ENCODE results near the gene MAPKAP1. TPM values are rescaled to one million over a fixed set of nuclear protein-coding genes. Genes with fewer than 3 reads are reported as not detected.
A peak's percentile ranks its signal among the peaks of the same experiment; 100 is the strongest.
"Not testable (repeated sequence)": the region's sequence is repeated elsewhere in the genome, so short reads cannot be mapped to it uniquely, and the experiment has no call there.

Gene MAPKAP1
- total RNA-seq, 1 experiment from 2014 or later: 107 TPM

- peak; percentile 34 for DNase-seq (ENCODE audit: low read depth)
These were observed 25.6 kb upstream of the MAPKAP1 start for GRCh38 chr9:125732562-125732961.

DNA sequence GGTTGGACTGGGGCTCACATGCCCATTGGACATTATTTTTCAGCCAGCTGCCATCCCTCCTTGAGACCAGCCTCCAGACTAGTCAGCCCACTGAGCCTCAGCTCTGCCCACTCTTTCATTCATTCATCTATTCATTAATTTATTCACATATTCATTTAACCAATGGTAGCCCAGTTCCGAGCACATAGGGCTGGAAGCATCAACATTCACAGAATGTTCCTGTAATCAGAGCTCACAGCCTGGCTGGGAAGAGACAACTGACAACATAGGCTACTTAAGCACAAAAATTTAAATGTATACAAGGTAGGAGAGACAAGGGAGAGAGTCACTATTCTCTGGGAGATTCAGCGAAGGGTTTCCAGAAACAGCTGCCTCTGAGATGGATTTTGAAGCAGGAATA, 23.2 kb upstream of the MAPKAP1 start:
- DNase-seq (ENCODE audit: low read depth): no peak

DNA sequence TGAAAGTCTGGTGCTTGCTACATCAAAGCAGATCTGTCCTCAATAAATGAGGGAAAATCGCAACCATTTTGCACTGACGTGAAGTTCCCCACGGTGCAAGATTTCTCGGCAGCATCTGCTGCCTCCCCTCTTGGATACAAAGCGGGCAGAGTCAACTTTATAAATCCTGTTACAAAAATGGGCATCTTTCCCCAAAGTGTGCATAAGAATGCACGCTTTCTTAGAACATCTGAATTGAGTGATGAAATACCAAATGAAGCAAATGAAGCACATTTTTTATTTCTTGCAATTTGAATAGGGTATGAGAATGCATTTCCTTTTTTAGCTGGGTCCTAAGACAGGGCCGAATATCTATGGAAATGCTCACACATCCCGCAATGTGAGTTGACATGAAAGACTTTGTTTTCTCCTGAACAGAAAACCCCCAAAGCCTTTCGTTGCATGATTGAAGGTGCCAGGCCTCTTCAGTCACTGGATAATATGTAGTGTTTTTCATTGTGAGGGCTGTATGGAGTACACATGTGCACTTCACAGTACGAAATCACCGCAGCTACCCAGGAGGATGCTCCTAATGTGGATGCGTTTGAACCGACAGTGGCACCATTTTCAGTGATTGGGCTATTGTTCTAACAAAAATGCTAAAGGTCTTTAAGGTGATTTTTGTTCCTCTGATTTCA, 19.6 kb upstream of the MAPKAP1 start:
- no peak for DNase-seq (ENCODE audit: low read depth)

DNA sequence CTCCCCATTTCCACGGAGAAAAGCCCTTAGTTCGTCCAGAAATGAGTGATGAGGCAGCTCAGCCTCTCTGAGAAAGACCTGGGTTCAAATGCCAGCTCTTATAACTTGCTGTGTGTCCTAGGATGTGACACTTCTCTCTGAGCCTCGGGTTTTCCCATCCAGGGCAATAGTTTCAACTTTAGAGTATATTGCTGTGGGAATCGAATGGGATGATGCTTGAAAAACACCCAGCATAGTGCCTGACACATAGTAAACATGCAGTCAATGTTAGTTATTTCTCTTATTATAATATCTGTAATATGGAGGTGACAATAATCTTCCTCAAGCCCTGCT, 430 bp upstream of the MAPKAP1 start:
- no peak for DNase-seq (ENCODE audit: low read depth)

DNA sequence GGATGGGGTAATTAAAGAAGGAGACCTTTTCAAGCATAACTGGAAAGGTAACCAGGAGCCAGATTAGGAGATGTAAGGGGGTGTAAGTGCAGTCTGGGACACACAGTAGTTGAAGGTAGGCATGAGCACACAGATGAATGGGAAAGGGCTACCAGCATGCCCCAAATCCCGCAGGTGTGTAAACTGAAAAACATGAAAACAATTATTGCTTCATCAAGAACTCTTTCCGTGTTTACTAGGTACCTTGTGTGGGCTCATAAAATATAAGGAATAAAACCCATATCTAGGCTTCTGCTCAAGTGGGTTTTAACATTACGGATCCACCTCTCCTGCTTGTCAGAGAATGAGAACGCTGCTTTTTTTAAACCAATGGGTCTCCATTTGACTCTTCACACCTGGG, 1.1 kb downstream of the MAPKAP1 start:
- no peak for DNase-seq (ENCODE audit: low read depth)

DNA sequence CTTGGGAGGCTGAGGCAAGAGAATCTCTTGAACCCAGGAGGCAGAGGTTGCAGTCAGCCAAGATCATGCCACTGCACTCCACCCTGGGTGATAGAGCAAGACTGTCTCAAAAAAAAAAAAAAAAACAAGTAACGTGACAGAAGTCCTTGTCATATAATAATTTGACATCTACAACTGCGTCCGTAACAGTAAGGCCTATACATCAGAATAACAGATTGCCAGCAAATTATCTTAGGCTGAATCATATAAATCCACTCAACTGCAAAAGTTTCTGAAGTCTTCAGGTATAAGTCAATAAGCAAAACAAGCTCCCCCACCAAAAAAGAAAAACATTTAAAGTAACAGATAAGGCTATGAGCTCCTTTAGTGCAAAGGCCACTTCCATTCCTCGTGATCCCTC, 3.3 kb downstream of the MAPKAP1 start:
- DNase-seq (ENCODE audit: low read depth): no peak

DNA sequence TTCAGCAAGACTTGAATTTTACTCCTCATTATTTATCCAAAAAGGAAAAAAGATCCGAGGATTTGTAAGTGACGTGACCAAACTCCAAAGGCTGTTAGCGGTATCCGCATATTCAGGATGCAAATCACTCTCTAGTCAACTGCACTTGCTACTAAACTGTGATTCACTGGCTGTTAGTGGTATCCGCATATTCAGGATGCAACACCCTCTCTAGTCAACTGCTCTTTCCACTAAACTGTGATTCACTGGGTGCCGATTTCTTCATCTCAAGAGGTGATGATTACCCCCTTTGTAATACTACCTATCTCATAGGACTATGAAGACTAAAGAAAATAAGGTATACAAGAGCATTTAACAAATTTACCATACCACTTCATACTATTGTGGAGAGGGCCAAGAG, 5.7 kb downstream of the MAPKAP1 start:
- peak; percentile 86 for DNase-seq (ENCODE audit: low read depth)

GRCh38 chr9:125700791-125701190, 6.2 kb downstream of the MAPKAP1 start:
- DNase-seq (ENCODE audit: low read depth): peak; percentile 60

DNA sequence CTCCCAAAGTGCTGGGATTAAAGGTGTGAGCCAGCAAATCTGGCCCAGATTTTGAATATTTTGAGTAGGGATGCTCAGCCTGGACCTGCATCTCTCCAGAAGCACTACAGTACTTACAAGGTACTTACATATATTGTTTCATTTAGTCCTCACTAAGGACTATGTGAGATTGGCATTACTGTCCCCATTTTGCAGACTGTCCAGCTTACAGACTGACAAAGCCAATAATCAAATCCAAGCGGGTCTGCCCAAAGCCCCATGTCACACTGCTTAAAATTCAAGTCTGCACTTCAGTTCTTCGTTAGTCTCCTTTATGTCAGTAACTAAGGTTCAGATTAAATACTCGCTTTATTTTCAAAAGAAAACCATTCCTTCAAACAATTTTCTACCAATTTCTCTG, 7.1 kb downstream of the MAPKAP1 start:
- no peak for DNase-seq (ENCODE audit: low read depth)

- no peak for DNase-seq (ENCODE audit: low read depth)
These were observed 10.8 kb downstream of the MAPKAP1 start for GRCh38 chr9:125696106-125696647.

DNA sequence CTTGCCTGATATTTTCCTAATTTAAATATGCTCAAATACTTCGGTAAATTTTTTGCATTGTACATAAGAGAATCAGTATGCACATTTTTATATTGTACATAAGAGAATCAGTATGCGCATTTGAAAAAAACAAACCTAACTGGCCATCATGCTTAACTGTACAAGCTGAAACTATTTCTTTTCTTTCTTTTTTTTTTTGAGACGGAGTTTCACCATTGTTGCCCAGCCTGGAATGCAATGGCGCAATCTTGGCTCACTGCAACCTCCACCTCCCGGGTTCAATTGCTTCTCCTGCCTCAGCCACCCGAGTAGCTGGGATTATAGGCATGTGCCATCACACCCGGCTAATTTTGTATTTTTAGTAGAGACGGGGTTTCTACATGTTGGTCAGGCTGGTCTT, 11.5 kb downstream of the MAPKAP1 start:
- DNase-seq (ENCODE audit: low read depth): not testable (repeated sequence)

GRCh38 chr9:125694478-125694877, 12.5 kb downstream of the MAPKAP1 start:
- DNase-seq (ENCODE audit: low read depth): no peak

- not testable (repeated sequence) for DNase-seq (ENCODE audit: low read depth)
These were observed 13.5 kb downstream of the MAPKAP1 start for GRCh38 chr9:125693492-125693891.

- no peak for DNase-seq (ENCODE audit: low read depth)
These were observed 15.1 kb downstream of the MAPKAP1 start for GRCh38 chr9:125691869-125692268.

GRCh38 chr9:125690679-125691078, 16.3 kb downstream of the MAPKAP1 start:
- DNase-seq (ENCODE audit: low read depth): no peak

- DNase-seq (ENCODE audit: low read depth): no peak
These were observed 19.7 kb downstream of the MAPKAP1 start for GRCh38 chr9:125687163-125687863.

DNA sequence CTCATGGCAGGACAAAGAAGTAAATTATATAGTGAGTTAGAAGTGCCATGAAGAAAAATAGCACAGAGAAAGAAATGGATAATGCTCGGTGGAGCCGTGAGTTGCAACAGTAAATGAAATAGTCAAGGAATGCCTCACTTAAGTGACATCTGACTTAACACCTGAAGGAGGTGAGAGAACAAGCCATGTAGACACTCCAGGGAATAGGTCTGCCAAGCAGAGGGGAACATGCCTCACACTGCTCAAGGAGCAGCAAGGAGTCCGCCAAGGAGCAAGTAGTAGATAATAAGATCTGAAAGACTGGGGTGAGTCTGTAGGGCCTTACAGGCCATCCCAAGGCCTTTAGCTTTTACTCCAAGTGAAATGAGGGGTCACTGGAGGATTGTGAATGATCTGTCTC, 21.8 kb downstream of the MAPKAP1 start:
- no peak for DNase-seq (ENCODE audit: low read depth)

GRCh38 chr9:125683486-125683885, 23.5 kb downstream of the MAPKAP1 start:
- peak; percentile 67 for DNase-seq (ENCODE audit: low read depth)

DNA sequence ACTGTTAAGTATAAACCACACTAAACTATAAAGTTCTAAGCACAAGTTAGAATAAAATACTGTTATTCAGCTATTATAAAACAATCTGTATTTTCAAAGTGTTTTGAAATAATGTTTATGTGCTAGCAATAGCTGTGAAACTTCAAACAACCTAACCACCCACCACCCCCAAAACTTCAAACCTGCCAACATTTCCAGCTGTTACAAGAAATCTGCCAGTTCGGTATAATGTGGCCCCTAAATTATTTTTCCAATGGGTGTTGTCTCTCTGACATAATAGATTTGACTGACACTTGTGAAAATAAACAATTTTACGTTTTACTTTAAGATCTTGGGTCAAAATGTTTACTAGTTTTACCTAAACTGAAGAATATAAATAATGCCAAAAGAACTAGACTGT, 24.7 kb downstream of the MAPKAP1 start:
- no peak for DNase-seq (ENCODE audit: low read depth)

DNA sequence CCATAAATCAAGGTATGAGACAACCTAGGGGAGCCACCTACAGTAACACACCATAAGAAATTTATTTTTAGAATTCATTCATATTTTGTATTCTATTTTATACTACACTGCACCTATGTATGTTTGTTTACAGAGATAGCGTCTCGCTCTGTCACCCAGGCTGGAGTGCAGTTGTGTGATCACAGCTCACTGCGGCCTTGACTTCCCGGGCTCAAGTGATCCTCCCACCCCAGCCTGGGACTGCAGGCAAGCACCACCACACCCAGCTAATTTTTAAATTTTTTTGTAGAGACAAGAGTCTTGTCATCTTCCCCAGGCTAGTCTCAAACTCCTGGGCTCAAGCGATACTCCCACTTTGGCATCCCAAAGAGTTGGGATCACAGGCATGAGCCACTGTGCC, 25.4 kb downstream of the MAPKAP1 start:
- no peak for DNase-seq (ENCODE audit: low read depth)

DNA sequence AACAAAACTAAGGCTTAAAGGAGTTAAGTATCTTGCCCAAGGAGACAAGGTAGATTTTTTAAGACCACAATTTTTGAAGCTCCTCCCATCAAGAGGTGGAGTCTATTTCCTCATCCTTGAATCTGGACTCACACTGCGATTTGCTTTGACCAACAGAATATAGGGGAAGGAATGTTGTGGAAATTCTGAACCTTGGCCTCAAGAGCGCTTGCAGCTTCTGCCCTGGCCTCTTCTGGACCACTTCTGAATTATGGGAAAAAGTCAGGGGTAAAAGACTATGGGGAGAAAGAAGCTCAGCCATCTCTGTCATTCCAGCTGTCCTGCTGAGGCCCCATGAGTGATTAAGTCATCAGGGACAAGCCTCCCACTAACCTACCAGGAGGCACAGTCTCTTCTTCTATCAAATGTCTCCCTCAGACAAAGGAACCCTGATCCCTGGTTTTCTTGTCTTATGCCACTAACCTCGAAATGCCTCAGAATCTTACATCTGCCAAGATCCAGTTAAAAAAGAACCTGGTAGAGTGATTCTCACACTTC, 25.9 kb downstream of the MAPKAP1 start:
- no peak for DNase-seq (ENCODE audit: low read depth)

GRCh38 chr9:125680445-125680844, 26.6 kb downstream of the MAPKAP1 start:
- DNase-seq (ENCODE audit: low read depth): no peak

- no peak for DNase-seq (ENCODE audit: low read depth)
These were observed 27.3 kb downstream of the MAPKAP1 start for GRCh38 chr9:125679597-125680189.

Data from M059J (cell line).